HCT116 (cell line): Measurements from ENCODE around the gene DZIP3. TPM values are rescaled to one million over a fixed set of nuclear protein-coding genes. Genes with fewer than 3 reads are reported as not detected.

Source experiments
- ATAC-seq: fragments of 200-7000 bp; cut with Tn5 transposase; 2 replicates; pipeline ENCODE4 v1.9.1; 2020; ENCODE audit warnings: mild to moderate bottlenecking, moderate library complexity
- BruUV-seq: library from RNA; stranded (reverse); fragments of 400-500 nt; replicated peaks from 2 replicates; lab custom pipeline; 2021; lab: Mats Ljungman, UMichigan
- CTCF ChIA-PET: fragments of 300-600 bp; sonication (Branson Sonifier 250); formaldehyde crosslinking; loops from one replicate; lab custom pipeline; 2021; ENCODE audit warnings: antibody characterized with exemption; lab: Charles Lee
- POLR2A ChIA-PET: fragments of 300-600, 350-600 bp; sonication (Branson Sonifier 250); formaldehyde crosslinking; loops from one replicate; lab custom pipeline; 2021; ENCODE audit warnings: antibody characterized with exemption; lab: Charles Lee
- RAD21 ChIA-PET, 2 experiments: fragments of 300-600 bp; sonication (Branson Sonifier 250); formaldehyde crosslinking; loops; one replicate each; lab custom pipeline; 2023; ENCODE audit warnings: low total read pairs in 2 of 2; ENCODE audit not compliant: uncharacterized antibody in 2 of 2, unreplicated experiment in 2 of 2, low non-redundant PET in 1 of 2; lab: Charles Lee
- DNase-seq: peaks from one replicate; pipeline ENCODE4 v3.0.0-alpha.2; 2010; ENCODE audit warnings: low read depth, low spot score
- H2AFZ ChIP-seq: fragments of 200-600 bp; shearing (Covaris generic), sonication (generic); 2 replicates; pipeline ENCODE4 v1.6.1; 2017; ENCODE audit warnings: low read depth, mixed run types, mixed read lengths, antibody characterized with exemption, low read length; ENCODE audit not compliant: poor library complexity, severe bottlenecking
- H3K27ac ChIP-seq: 2 replicates; pipeline ENCODE4 v1.5.1; 2012; ENCODE audit warnings: low read depth, low read length
- H3K27me3 ChIP-seq: fragments of 200-600 bp; sonication (generic); 2 replicates; pipeline ENCODE4 v1.6.1; 2016; ENCODE audit warnings: mixed run types, low read length, mixed read lengths; ENCODE audit not compliant: insufficient read depth
- H3K36me3 ChIP-seq, 2 experiments: fragments of 200-500 bp in 1 of 2; fragments of 200-600 bp in 1 of 2; sonication (Bioruptor generic) in 1 of 2; sonication (generic) in 1 of 2; 2 replicates each; pipeline versions ENCODE4 v1.5.1 to v1.6.1; 2014 to 2016; ENCODE audit warnings: low read length in 2 of 2, inconsistent platforms in 1 of 2, mixed read lengths in 1 of 2, mixed run types in 1 of 2; ENCODE audit not compliant: insufficient read depth in 2 of 2, control insufficient read depth in 1 of 2
- H3K4me1 ChIP-seq, 2 experiments: fragments of 200-600 bp in 1 of 2; sonication (generic) in 1 of 2; 2 replicates each; pipeline versions ENCODE4 v1.5.1 to v1.6.1; 2012 to 2017; ENCODE audit warnings: low read length in 2 of 2, inconsistent platforms in 1 of 2, mild to moderate bottlenecking in 1 of 2, mixed read lengths in 1 of 2, mixed run types in 1 of 2, moderate library complexity in 1 of 2; ENCODE audit not compliant: insufficient read depth in 2 of 2, control insufficient read depth in 1 of 2
- H3K4me2 ChIP-seq: fragments of 200-600 bp; sonication (generic); 2 replicates; pipeline ENCODE4 v1.6.1; 2017; ENCODE audit warnings: mixed run types, low read length, mixed read lengths
- H3K4me3 ChIP-seq, 2 experiments: fragments of 200-600 bp in 1 of 2; sonication (generic) in 1 of 2; replicated peaks in 1 of 2; 2 replicates each; pipeline ENCODE4 v1.5.1; 2011 to 2016; ENCODE audit warnings: low read length in 2 of 2, control low read depth in 1 of 2, low read depth in 1 of 2, mild to moderate bottlenecking in 1 of 2, mixed read lengths in 1 of 2, mixed run types in 1 of 2
- H3K79me2 ChIP-seq: fragments of 200-600 bp; sonication (generic); 2 replicates; pipeline ENCODE4 v1.6.1; 2017; ENCODE audit warnings: mild to moderate bottlenecking, mixed run types, low read length, moderate library complexity, mixed read lengths; ENCODE audit not compliant: insufficient read depth
- H3K9ac ChIP-seq: fragments of 200-600 bp; sonication (generic); 2 replicates; pipeline ENCODE4 v1.6.1; 2016; ENCODE audit warnings: low read length, mixed read lengths
- H3K9me2 ChIP-seq: fragments of 200-600 bp; sonication (generic), shearing (Covaris generic); 2 replicates; pipeline ENCODE4 v1.6.1; 2017; ENCODE audit warnings: mixed run types, mild to moderate bottlenecking, moderate library complexity; ENCODE audit not compliant: insufficient read depth
- H3K9me3 ChIP-seq, 2 experiments: fragments of 200-500 bp in 1 of 2; fragments of 200-600 bp in 1 of 2; sonication (Bioruptor generic) in 1 of 2; sonication (generic) in 1 of 2; 2 replicates each; pipeline ENCODE4 v1.6.1; 2014 to 2017; ENCODE audit warnings: low read length in 2 of 2, mixed read lengths in 2 of 2, inconsistent platforms in 1 of 2, low read depth in 1 of 2, mild to moderate bottlenecking in 1 of 2, mixed run types in 1 of 2, moderate library complexity in 1 of 2; ENCODE audit not compliant: control insufficient read depth in 1 of 2, insufficient read depth in 1 of 2
- H4K20me1 ChIP-seq: fragments of 200-600 bp; sonication (generic), shearing (Covaris generic); 2 replicates; pipeline ENCODE4 v1.6.1; 2017; ENCODE audit warnings: mixed run types, mild to moderate bottlenecking, moderate library complexity; ENCODE audit not compliant: insufficient read depth
- CBX3 ChIP-seq: IDR thresholded peaks from 2 replicates; pipeline ENCODE4 v1.6.1; 2012; ENCODE audit warnings: low read depth
- CEBPB ChIP-seq: IDR thresholded peaks from 2 replicates; pipeline ENCODE4 v1.6.1; 2012; ENCODE audit warnings: low read depth
- CTCF ChIP-seq, 3 experiments: fragments of 200-600 bp in 1 of 3; sonication (generic) in 1 of 3; IDR thresholded peaks in 2 of 3; conservative IDR thresholded peaks in 1 of 3; 2 replicates each; pipeline ENCODE4 v1.5.1; 2012 to 2017; ENCODE audit warnings: low read depth in 2 of 3, low read length in 2 of 3, antibody characterized with exemption in 1 of 3, borderline replicate concordance in 1 of 3, control low read depth in 1 of 3, mild to moderate bottlenecking in 1 of 3, mixed read lengths in 1 of 3, mixed run types in 1 of 3, moderate library complexity in 1 of 3; ENCODE audit not compliant: insufficient read depth in 1 of 3
- ELF1 ChIP-seq: IDR thresholded peaks from 2 replicates; pipeline ENCODE4 v1.6.1; 2012; ENCODE audit warnings: low read depth, borderline replicate concordance
- EZH2 ChIP-seq: fragments of 200-600 bp; sonication (generic); IDR thresholded peaks from 2 replicates; pipeline ENCODE4 v1.6.1; 2017; ENCODE audit warnings: antibody characterized with exemption, mixed run types
- EZH2phosphoT487 ChIP-seq: fragments of 200-600 bp; IDR thresholded peaks from 2 replicates; pipeline ENCODE4 v1.6.1; 2018; ENCODE audit warnings: antibody characterized with exemption, borderline replicate concordance
- FOSL1 ChIP-seq: IDR thresholded peaks from 2 replicates; pipeline ENCODE4 v1.6.1; 2012; ENCODE audit warnings: low read depth
- MAX ChIP-seq: IDR thresholded peaks from 2 replicates; pipeline ENCODE4 v1.6.1; 2012
- POLR2A ChIP-seq: IDR thresholded peaks from 2 replicates; pipeline ENCODE4 v1.7.0; 2011; ENCODE audit warnings: borderline replicate concordance; ENCODE audit not compliant: insufficient read depth, insufficient read length; ENCODE audit errors: extremely low read depth
- RAD21 ChIP-seq: IDR thresholded peaks from 2 replicates; pipeline ENCODE4 v1.6.1; 2012; ENCODE audit warnings: low read depth, mild to moderate bottlenecking
- SP1 ChIP-seq: IDR thresholded peaks from 2 replicates; pipeline ENCODE4 v1.6.1; 2012; ENCODE audit warnings: low read depth
- SRF ChIP-seq: IDR thresholded peaks from 2 replicates; pipeline ENCODE4 v1.6.1; 2012; ENCODE audit warnings: low read depth
- TCF7L2 ChIP-seq: IDR thresholded peaks from 2 replicates; pipeline ENCODE4 v1.7.0; 2011; ENCODE audit warnings: borderline replicate concordance, inconsistent platforms; ENCODE audit not compliant: insufficient read depth, insufficient read length; ENCODE audit errors: extremely low read depth
- YY1 ChIP-seq: IDR thresholded peaks from 2 replicates; pipeline ENCODE4 v1.6.1; 2011; ENCODE audit warnings: low read length, low read depth, moderate library complexity, mild to moderate bottlenecking; ENCODE audit not compliant: insufficient replicate concordance; ENCODE audit errors: extremely low read depth
- ZBTB33 ChIP-seq: IDR thresholded peaks from 2 replicates; pipeline ENCODE4 v1.6.1; 2011; ENCODE audit warnings: mild to moderate bottlenecking, low read length, moderate library complexity; ENCODE audit not compliant: insufficient replicate concordance; ENCODE audit errors: extremely low read depth
- ZNF274 ChIP-seq: fragments of 200-500 bp; sonication (Bioruptor generic); IDR thresholded peaks from 2 replicates; pipeline ENCODE4 v1.6.1; 2014; ENCODE audit warnings: mild to moderate bottlenecking, low read depth, low read length, inconsistent platforms
- intact Hi-C: fragments of 100-400 bp; cut with micrococcal nuclease; formaldehyde crosslinking; loops from 2 replicates; pipeline ENCODE4 v1.10.0; 2022
- total RNA-seq: library from RNA; stranded (reverse); gene quantifications from one replicate; pipeline ENCODE4 v1.2.1, GENCODE V29; 2021; ENCODE audit not compliant: unreplicated experiment

The DZIP3 gene
- total RNA-seq, 1 experiment from 2014 or later, result 19.4 TPM

- TF ChIP-seq POLR2A (no peak), ELF1 (no peak), SP1 (no peak), CBX3 (no peak)
Observed at GRCh38 chr3:108554913-108555571, 34.5 kb upstream of the DZIP3 start (continued).

GRCh38 chr3:108555966-108556581, 33.4 kb upstream of the DZIP3 start:
- Histone ChIP-seq H3K9me3 (no peaks in the 10 kb centered on the region), H3K79me2 (no peaks in the 10 kb centered on the region), H3K9ac (no peak overlapping the region), H3K27me3 (no peaks in the 10 kb centered on the region), H3K9me2 (no peaks in the 10 kb centered on the region), H3K4me3 (no peak overlapping the region), H3K36me3 (peaks cover 33 to 42% of the 10 kb centered on the region in 2 experiments), H3K27ac (no peak overlapping the region), H2AFZ (no peak overlapping the region), H4K20me1 (no peaks in the 10 kb centered on the region), H3K4me1 (no peaks in the 10 kb centered on the region), H3K4me2 (no peak overlapping the region)
- ATAC-seq (no peak), DNase-seq (no peak)
- intact Hi-C loops, result no loop called here
- POLR2A ChIA-PET, result no interaction called here
- RAD21 ChIA-PET, result no interaction called here
- no TSS peak for BruUV-seq
- CTCF ChIA-PET, result no interaction called here
- TF ChIP-seq TCF7L2 (no peak), FOSL1 (no peak), MAX (no peak), EZH2phosphoT487 (no peak), SRF (no peak), SP1 (no peak), CTCF (IDR thresholded peaks at IDR 0.05 in 2 of 3, conservative IDR thresholded peaks at IDR 0.05 in 1 of 3; ENCODE audit: borderline replicate concordance in 1 of 3, insufficient read depth in 1 of 3, low read depth in 2 of 3, low read length in 2 of 3) (no peak), ZBTB33 (no peak), YY1 (no peak), RAD21 (no peak), ELF1 (no peak), CEBPB (no peak), EZH2 (no peak), POLR2A (no peak), ZNF274 (no peak)
